NB4 (cell line): ENCODE measurements around the gene LMCD1.

ENCODE experiments used
- CTCF ChIP-seq: IDR thresholded peaks from one replicate; pipeline ENCODE4 v1.5.1; 2012; ENCODE audit warnings: low read depth, low read length
- MAX ChIP-seq: IDR thresholded peaks from 2 replicates; pipeline ENCODE4 v1.6.1; 2011; ENCODE audit warnings: low read depth, low read length
- MYC ChIP-seq: IDR thresholded peaks from 2 replicates; pipeline ENCODE4 v1.6.1; 2011; ENCODE audit warnings: low read depth, low read length
- POLR2A ChIP-seq: IDR thresholded peaks from 2 replicates; pipeline ENCODE4 v1.6.1; 2011; ENCODE audit warnings: mild to moderate bottlenecking; ENCODE audit not compliant: insufficient read length; ENCODE audit errors: extremely low read depth

GRCh38 chr3:8621141-8621540, 119.5 kb downstream of the LMCD1 start:
- TF ChIP-seq CTCF (no peak), POLR2A (no peak), MAX (no peak), MYC (no peak)
